LNCaP clone FGC (cell line): ENCODE results near the gene TPM2.

ENCODE experiments used
- DNase-seq: peaks from one replicate; pipeline ENCODE4 v3.0.0-alpha.2; 2011; ENCODE audit warnings: low read depth
- H3K4me3 ChIP-seq: 2 replicates; pipeline ENCODE4 v1.5.1; 2011; ENCODE audit warnings: mild to moderate bottlenecking, low read depth, low read length, control low read depth
- CTCF ChIP-seq: IDR thresholded peaks from 2 replicates; pipeline ENCODE4 v1.5.1; 2012; ENCODE audit warnings: mild to moderate bottlenecking; ENCODE audit not compliant: control insufficient read depth, insufficient read depth; ENCODE audit errors: extremely low read depth

TPM2 gene

GRCh38 chr9:35696520-35697215 is 6.9 kb upstream of the TPM2 start:
- peak; percentile 86 for TF ChIP-seq CTCF
- H3K4me3 ChIP-seq, result no peak overlapping the region
- no peak for DNase-seq

- no peak for DNase-seq
- H3K4me3 ChIP-seq, result no peak overlapping the region
- no peak for TF ChIP-seq CTCF
Measured at GRCh38 chr9:35695943-35696401, 6.2 kb upstream of the TPM2 start.

GRCh38 chr9:35691757-35692301 is 2.1 kb upstream of the TPM2 start:
- H3K4me3 ChIP-seq, result no peak overlapping the region
- DNase-seq, result no peak

GRCh38 chr9:35691334-35691650 is 1.6 kb upstream of the TPM2 start:
- TF ChIP-seq CTCF, result no peak
- no peak for DNase-seq
- H3K4me3 ChIP-seq, result peak overlapping the region; percentile 58

More at GRCh38 chr9:35691757-35692301, 2.1 kb upstream of the TPM2 start:
- no peak for TF ChIP-seq CTCF

- no peak for TF ChIP-seq CTCF
- H3K4me3 ChIP-seq, result peak overlapping the region; percentile 58
- no peak for DNase-seq
Measured at GRCh38 chr9:35690614-35691333, 1.0 kb upstream of the TPM2 start.

- peak overlapping the region; percentile 58 for H3K4me3 ChIP-seq
- no peak for DNase-seq
- TF ChIP-seq CTCF, result no peak
Measured at GRCh38 chr9:35690294-35690613, 529 bp upstream of the TPM2 start.
